HEK293T (cell line): ENCODE data around the gene CEACAM19.

Source experiments
- BHLHE40 ChIP-seq: fragments of 450-650 bp; IDR thresholded peaks from 2 replicates; pipeline ENCODE4 v1.6.1; 2016; ENCODE audit warnings: mild to moderate bottlenecking, moderate library complexity, borderline replicate concordance
- CTBP1 ChIP-seq: fragments of 450-650 bp; IDR thresholded peaks from 2 replicates; pipeline ENCODE4 v1.6.1; 2016; ENCODE audit warnings: borderline replicate concordance
- ELF4 ChIP-seq: fragments of 450-650 bp; IDR thresholded peaks from 2 replicates; pipeline ENCODE4 v1.6.1; 2017; ENCODE audit warnings: antibody characterized with exemption
- FOXK2 ChIP-seq: fragments of 450-650 bp; IDR thresholded peaks from 2 replicates; pipeline ENCODE4 v1.6.1; 2016; ENCODE audit warnings: mild to moderate bottlenecking
- FOXM1 ChIP-seq: fragments of 450-650 bp; IDR thresholded peaks from 2 replicates; pipeline ENCODE4 v1.6.1; 2017; ENCODE audit warnings: mild to moderate bottlenecking, borderline replicate concordance
- HDGF ChIP-seq: fragments of 450-650 bp; IDR thresholded peaks from 2 replicates; pipeline ENCODE4 v1.6.1; 2017; ENCODE audit warnings: antibody characterized with exemption, borderline replicate concordance
- LEF1 ChIP-seq: fragments of 450-650 bp; IDR thresholded peaks from 2 replicates; pipeline ENCODE4 v1.6.1; 2017; ENCODE audit warnings: mild to moderate bottlenecking, borderline replicate concordance
- NFRKB ChIP-seq: fragments of 450-650 bp; IDR thresholded peaks from 2 replicates; pipeline ENCODE4 v1.6.1; 2016; ENCODE audit warnings: mild to moderate bottlenecking, moderate library complexity
- SP1 ChIP-seq: fragments of 450-650 bp; IDR thresholded peaks from 2 replicates; pipeline ENCODE4 v1.6.1; 2017
- SUZ12 ChIP-seq: fragments of 450-650 bp; IDR thresholded peaks from 2 replicates; pipeline ENCODE4 v1.6.1; 2016; ENCODE audit warnings: mild to moderate bottlenecking
- TARDBP ChIP-seq: fragments of 450-650 bp; IDR thresholded peaks from 2 replicates; pipeline ENCODE4 v1.6.1; 2016
- ZNF384 ChIP-seq: fragments of 450-650 bp; IDR thresholded peaks from 2 replicates; pipeline ENCODE4 v1.6.1; 2016

DNA sequence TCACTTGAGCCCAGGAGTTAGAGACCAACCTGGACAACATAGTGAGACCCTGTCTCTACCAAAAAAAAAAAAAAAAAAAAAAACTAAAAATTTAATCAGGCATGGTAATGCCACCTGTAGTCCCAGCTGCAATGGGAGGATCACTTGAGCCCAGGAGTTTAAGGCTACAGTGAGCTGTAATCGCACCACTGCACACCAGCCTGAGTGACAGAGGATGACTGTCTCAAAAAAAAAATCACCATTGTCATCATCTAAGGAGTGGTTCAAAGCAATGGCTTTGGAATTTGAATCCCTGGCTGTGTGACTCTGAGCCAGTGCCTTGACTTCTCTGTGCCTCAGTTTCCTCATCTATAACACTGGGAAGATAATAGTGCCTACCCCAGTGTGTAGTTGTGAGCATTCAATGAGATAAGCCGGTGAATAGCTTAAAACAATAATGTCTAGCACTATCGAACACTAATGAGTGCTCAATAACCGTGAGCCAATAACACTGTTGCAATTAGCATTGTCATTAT lies 46.4 kb upstream of the CEACAM19 start:
- TF ChIP-seq LEF1 (no peak), NFRKB (no peak), CTBP1 (no peak), ZNF384 (no peak), TARDBP (no peak), SP1 (no peak), ELF4 (no peak), BHLHE40 (no peak), HDGF (no peak), SUZ12 (no peak), FOXM1 (no peak), FOXK2 (no peak)
